Progenitor cell of endocrine pancreas (in vitro differentiated cells): ENCODE results near the gene NONO. TPM values are rescaled to one million over a fixed set of nuclear protein-coding genes. Genes with fewer than 3 reads are reported as not detected.
"Not testable (repeated sequence)": the region's sequence is repeated elsewhere in the genome, so short reads cannot be mapped to it uniquely, and the experiment has no call there.

ENCODE experiments used
- DNase-seq: peaks from one replicate; pipeline ENCODE4 v3.0.0; 2021; ENCODE audit warnings: low spot score; ENCODE audit not compliant: unreplicated experiment
- H3K27ac Mint-ChIP-seq: 2 replicates; pipeline ENCODE4 v1.8.0; 2021; ENCODE audit warnings: mild to moderate bottlenecking, moderate library complexity, mixed read lengths
- H3K27me3 Mint-ChIP-seq: 2 replicates; pipeline ENCODE4 v1.8.0; 2021; ENCODE audit warnings: mixed read lengths
- H3K36me3 Mint-ChIP-seq: 2 replicates; pipeline ENCODE4 v1.8.0; 2022; ENCODE audit warnings: mixed read lengths; ENCODE audit not compliant: insufficient read depth
- H3K4me1 Mint-ChIP-seq: 2 replicates; pipeline ENCODE4 v1.8.0; 2021; ENCODE audit warnings: low read depth, mixed read lengths
- H3K4me3 Mint-ChIP-seq: 2 replicates; pipeline ENCODE4 v1.8.0; 2021; ENCODE audit warnings: low read depth, mild to moderate bottlenecking, moderate library complexity, mixed read lengths
- H3K9me3 Mint-ChIP-seq: 2 replicates; pipeline ENCODE4 v1.8.0; 2021; ENCODE audit warnings: low read depth, mixed read lengths
- total RNA-seq: library from RNA; stranded (reverse); gene quantifications from 2 replicates; pipeline ENCODE4 v1.2.1, GENCODE V29; 2021
- TF ChIP-seq, protein P1 (sequence below): fragments of 200-600 bp; sonication (generic); IDR thresholded peaks from one replicate; pipeline ENCODE4 v1.5.0; 2021; ENCODE audit warnings: antibody characterized with exemption, mild to moderate bottlenecking; ENCODE audit not compliant: unreplicated experiment

Gene NONO
- total RNA-seq, 1 donor from 2014 or later, result 795 TPM

DNA sequence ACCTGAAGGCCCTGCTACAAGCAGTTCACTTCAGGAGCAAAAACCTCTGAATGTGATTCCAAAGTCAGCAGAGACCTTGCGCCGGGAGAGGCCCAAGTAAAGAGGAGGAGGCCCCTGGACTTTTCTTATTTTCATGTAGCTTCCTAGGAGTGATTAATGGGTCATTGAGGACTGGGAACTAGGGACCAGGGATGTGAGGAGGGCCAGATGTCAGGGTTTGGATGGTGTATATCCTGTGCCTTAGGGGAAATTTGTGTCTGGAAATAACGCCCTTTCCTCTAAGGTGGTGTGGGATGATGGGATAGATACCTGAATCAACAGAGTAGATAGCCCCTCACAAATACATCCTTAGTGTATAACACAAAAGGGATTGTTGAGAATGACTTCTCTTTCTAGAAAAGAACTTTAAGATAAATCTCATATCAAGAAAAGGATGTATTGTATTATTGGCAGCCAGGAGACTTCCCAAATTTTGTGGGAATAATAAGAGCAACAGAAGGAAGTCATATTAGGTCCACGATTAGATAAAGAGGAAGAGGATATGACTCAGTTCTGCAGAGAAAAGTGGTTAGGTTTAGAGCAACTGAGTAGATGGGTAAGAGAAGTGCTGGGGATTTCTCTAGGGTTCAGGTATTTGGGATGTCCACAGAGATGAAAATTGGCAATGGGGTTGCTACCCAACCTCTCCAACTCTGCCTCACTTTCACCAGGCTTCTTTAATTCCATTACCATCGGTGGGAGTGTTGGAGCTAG, 19.2 kb downstream of the NONO start:
- TF ChIP-seq, protein P1, sequence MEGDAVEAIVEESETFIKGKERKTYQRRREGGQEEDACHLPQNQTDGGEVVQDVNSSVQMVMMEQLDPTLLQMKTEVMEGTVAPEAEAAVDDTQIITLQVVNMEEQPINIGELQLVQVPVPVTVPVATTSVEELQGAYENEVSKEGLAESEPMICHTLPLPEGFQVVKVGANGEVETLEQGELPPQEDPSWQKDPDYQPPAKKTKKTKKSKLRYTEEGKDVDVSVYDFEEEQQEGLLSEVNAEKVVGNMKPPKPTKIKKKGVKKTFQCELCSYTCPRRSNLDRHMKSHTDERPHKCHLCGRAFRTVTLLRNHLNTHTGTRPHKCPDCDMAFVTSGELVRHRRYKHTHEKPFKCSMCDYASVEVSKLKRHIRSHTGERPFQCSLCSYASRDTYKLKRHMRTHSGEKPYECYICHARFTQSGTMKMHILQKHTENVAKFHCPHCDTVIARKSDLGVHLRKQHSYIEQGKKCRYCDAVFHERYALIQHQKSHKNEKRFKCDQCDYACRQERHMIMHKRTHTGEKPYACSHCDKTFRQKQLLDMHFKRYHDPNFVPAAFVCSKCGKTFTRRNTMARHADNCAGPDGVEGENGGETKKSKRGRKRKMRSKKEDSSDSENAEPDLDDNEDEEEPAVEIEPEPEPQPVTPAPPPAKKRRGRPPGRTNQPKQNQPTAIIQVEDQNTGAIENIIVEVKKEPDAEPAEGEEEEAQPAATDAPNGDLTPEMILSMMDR, result no peak
- Mint-ChIP-seq H3K4me3 (no peak overlapping the region), H3K27me3 (no peaks in the 10 kb centered on the region), H3K27ac (no peak overlapping the region), H3K36me3 (peaks cover 32% of the 10 kb centered on the region), H3K4me1 (peaks cover 13% of the 10 kb centered on the region), H3K9me3 (peaks cover 16% of the 10 kb centered on the region)
- DNase-seq, result no peak

DNA sequence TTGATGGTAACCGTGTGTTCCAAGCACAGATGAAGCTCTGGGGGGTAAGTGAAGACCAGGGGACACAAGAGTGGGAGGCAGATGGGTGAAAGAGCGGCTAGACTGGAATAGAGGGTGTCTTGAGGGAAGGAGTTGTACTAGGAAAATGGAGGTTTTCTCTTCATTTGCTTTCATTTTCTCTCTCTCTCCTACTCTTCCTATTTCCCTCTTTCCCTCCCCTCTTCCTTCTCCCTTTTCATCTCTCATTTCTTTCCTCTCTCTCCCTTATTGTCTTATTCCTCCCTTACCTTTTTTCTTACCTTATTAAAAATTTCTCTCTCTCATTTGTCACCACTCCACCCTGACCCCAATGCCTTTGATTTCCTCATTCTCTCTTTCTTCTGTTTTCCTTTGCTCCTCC, 21.1 kb downstream of the NONO start:
- peaks cover 19% of the 10 kb centered on the region for H3K9me3 Mint-ChIP-seq
- DNase-seq, result no peak

DNA sequence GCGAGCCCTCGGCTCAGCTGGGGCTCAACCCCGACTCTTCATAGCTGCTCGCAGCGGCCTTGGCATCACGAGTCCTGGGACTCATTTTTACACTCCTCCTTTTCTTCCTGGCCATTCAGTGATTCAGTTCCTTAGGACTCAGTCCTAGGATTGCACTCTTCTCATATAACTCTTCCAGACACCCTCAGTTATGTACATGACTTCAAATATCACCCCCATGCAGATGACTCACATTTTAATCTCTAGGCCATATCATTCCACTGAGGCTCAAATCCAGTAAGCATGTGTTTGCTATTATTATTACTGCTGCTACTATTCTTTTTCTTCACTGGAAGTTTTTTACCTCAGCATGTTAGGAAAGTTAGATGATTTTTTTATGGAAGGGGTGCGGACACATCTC, 32.5 kb downstream of the NONO start:
- Mint-ChIP-seq H3K36me3 (peaks cover 11% of the 10 kb centered on the region), H3K27ac (no peak overlapping the region), H3K9me3 (peaks cover 7% of the 10 kb centered on the region), H3K4me1 (no peaks in the 10 kb centered on the region), H3K4me3 (no peak overlapping the region), H3K27me3 (no peaks in the 10 kb centered on the region)
- TF ChIP-seq, protein P1, result no peak
- DNase-seq, result no peak

More for the DNA sequence above, 21.1 kb downstream of the NONO start:
- peaks cover 23% of the 10 kb centered on the region for H3K36me3 Mint-ChIP-seq
- H3K27ac Mint-ChIP-seq, result no peak overlapping the region
- TF ChIP-seq, protein P1, result no peak
- peaks cover 13% of the 10 kb centered on the region for H3K4me1 Mint-ChIP-seq
- H3K4me3 Mint-ChIP-seq, result no peak overlapping the region
- no peaks in the 10 kb centered on the region for H3K27me3 Mint-ChIP-seq

DNA sequence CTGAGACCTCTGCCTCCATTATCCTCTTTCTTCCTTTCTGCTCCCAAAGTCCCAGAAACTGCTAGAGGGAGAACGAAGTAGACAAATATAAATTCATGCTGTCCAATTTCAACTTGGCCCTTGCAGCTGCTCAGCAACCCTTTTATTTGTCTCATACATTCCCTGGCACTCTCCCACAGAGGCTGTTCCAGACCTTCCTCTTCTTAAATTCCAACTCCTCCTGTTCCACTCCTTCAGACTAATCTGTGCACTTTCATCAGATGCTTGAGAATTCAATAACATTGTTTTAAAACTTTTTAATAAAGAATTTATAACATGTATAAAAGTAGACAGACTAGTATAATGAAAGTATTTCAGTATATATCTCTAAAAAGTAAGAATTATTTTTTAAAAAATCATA, 33.5 kb downstream of the NONO start:
- not testable (repeated sequence) for H3K27me3 Mint-ChIP-seq, DNase-seq, H3K9me3 Mint-ChIP-seq, H3K4me3 Mint-ChIP-seq, H3K4me1 Mint-ChIP-seq, H3K36me3 Mint-ChIP-seq, H3K27ac Mint-ChIP-seq

DNA sequence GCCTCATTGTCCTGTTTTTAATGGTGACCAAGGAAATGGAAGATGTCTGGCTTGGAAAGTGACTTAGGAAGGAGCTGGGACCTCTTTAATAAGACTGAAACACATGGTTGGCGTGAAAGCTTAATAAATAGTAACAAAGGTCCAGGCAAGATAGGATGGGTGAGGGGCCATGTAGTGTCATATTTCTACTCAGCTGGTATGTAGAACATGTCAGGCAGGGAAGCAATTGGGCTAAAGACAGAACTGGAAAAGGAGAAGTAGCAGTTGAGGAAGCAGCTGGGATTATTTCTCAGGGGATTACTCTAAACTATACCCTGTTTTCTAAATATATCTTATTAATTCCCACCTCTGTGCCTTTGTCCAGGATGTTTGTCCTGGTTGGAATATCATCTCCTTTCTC, 36.7 kb downstream of the NONO start:
- no peak overlapping the region for H3K27ac Mint-ChIP-seq
- H3K27me3 Mint-ChIP-seq, result no peaks in the 10 kb centered on the region
- H3K9me3 Mint-ChIP-seq, result peaks cover 12% of the 10 kb centered on the region
- peaks cover 13% of the 10 kb centered on the region for H3K36me3 Mint-ChIP-seq
- H3K4me1 Mint-ChIP-seq, result no peaks in the 10 kb centered on the region
- DNase-seq, result no peak
- TF ChIP-seq, protein P1, result no peak
- H3K4me3 Mint-ChIP-seq, result no peak overlapping the region

DNA sequence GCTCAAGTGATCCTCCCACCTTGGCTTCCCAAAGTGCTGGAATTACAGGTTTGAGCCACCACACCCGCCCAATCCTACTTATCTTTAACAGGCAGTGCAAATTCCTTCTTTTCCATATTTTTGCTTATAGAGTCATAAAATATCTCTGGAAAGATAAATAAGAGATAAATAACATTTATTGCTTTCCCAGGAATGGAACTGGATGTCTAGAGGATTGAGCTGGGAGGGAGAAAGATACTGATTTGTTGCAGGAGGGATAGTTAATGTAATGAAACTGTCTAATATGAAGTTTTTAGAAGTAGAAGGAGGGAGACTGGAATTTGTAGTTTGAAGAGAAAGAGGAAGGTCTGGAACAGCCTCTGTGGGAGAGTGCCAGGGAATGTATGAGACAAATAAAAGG, 38.3 kb downstream of the NONO start:
- Mint-ChIP-seq H3K27me3 (no peaks in the 10 kb centered on the region), H3K4me3 (no peak overlapping the region), H3K9me3 (peaks cover 14% of the 10 kb centered on the region), H3K27ac (peak overlapping the region; percentile 67), H3K4me1 (no peaks in the 10 kb centered on the region), H3K36me3 (peaks cover 15% of the 10 kb centered on the region)
- DNase-seq, result no peak
- TF ChIP-seq, protein P1, result no peak

DNA sequence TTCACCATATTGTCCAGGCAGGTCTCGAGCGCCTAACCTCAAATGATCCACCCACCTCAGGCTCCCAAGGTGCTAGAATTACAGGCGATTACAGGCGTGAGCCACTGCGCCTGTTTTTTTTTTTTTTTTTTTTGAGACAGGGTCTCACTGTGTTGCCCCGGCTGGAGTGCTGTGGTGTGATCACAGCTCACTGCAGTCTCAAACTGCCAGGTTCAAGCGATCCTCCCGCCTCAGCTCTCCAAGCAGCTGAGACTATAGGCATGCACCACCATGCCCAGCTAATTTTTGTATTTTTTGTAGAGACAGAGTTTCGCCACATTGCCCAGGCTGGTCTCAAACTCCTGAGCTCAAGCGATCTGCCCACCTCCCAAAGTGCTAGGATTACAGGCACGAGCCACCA, 41.0 kb downstream of the NONO start:
- H3K4me1 Mint-ChIP-seq, H3K27ac Mint-ChIP-seq, DNase-seq, H3K27me3 Mint-ChIP-seq, H3K4me3 Mint-ChIP-seq: not testable (repeated sequence)
- peaks cover 19% of the 10 kb centered on the region for H3K36me3 Mint-ChIP-seq
- H3K9me3 Mint-ChIP-seq, result peaks cover 17% of the 10 kb centered on the region
